AG04449 (cell line): ENCODE measurements around the gene NOL7.

Experiments used
- CTCF ChIA-PET: fragments of 350-600 bp; formaldehyde crosslinking; extraction: SDS; loops from one replicate; lab custom pipeline; 2021; ENCODE audit warnings: antibody characterized with exemption; lab: Yijun Ruan, JAX
- POLR2A ChIA-PET: fragments of 400-600, 350-600 bp; formaldehyde crosslinking; extraction: SDS; loops from one replicate; lab custom pipeline; 2020; ENCODE audit warnings: antibody characterized with exemption, inconsistent platforms; lab: Yijun Ruan, JAX
- DNase-seq: peaks from one replicate; pipeline ENCODE4 v3.0.0-alpha.2; 2010; ENCODE audit warnings: low read depth, low spot score
- H3K4me3 ChIP-seq: 2 replicates; pipeline ENCODE4 v1.5.1; 2011; ENCODE audit warnings: low read depth, mild to moderate bottlenecking, control low read depth, low read length
- TF ChIP-seq, protein P1 (sequence below): IDR thresholded peaks from one replicate; pipeline ENCODE4 v1.5.1; 2011; ENCODE audit warnings: mild to moderate bottlenecking, moderate library complexity, low read length, control low read depth, inconsistent platforms; ENCODE audit not compliant: insufficient read depth; ENCODE audit errors: missing control alignments

The NOL7 gene

DNA sequence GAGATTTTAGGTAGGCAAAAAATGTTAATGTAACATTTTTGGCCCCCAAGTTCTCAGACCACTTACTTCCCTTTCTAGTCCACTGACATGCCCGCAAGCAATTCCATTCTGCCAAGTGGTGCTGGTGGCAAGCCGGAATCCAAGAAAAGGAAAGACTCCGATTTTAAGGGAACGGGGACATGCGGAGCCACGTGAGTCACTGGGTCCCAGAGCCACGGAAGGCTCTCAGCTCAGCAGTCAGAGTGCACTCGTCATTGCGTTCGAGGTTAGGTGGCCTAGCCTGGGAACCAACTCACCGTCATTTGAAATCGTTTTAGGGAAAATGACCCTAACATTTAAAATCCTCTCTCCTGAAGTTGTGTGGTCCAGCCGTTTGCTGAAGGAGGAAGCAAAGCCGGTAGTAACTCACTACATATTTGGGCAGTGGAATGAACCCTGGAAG, 41.4 kb upstream of the NOL7 start:
- H3K4me3 ChIP-seq: peak overlapping the region; percentile 80
- DNase-seq: no peak
- TF ChIP-seq, protein P1, sequence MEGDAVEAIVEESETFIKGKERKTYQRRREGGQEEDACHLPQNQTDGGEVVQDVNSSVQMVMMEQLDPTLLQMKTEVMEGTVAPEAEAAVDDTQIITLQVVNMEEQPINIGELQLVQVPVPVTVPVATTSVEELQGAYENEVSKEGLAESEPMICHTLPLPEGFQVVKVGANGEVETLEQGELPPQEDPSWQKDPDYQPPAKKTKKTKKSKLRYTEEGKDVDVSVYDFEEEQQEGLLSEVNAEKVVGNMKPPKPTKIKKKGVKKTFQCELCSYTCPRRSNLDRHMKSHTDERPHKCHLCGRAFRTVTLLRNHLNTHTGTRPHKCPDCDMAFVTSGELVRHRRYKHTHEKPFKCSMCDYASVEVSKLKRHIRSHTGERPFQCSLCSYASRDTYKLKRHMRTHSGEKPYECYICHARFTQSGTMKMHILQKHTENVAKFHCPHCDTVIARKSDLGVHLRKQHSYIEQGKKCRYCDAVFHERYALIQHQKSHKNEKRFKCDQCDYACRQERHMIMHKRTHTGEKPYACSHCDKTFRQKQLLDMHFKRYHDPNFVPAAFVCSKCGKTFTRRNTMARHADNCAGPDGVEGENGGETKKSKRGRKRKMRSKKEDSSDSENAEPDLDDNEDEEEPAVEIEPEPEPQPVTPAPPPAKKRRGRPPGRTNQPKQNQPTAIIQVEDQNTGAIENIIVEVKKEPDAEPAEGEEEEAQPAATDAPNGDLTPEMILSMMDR: no peak
- CTCF ChIA-PET: interaction anchor here (0.8 to 5.2 kb wide), 12 partner anchors 13 to 493 kb away, joined by 3 to 65 read pairs (median 8); no protein-coding TSS in a partner anchor
- POLR2A ChIA-PET: interaction anchor here (0.6 to 1.6 kb wide), 4 partner anchors 11 to 271 kb away, joined by 3 to 7 read pairs (median 4); partner anchors contain the start of gene TBC1D7

DNA sequence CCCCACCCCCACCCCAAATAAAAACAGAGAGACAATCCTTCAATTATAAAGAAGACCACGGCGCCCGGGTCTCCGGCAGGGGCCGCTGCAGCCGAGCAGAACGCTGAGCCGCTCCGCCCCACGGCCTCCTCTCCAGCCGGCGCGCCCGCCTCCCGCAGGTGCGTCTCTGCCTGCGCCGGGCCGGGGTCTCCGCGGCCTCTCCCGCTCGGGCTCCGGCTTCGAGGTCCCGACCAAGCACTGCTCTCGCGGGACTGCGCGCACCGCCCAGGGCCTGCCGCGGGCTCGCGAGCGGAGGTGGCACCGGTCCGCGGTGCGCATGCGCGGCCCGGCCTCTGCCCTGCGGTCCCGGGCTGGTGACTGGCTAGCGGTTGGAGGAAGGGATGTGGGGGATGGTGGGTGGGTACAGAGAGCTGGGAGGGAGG, 41.0 kb upstream of the NOL7 start:
- ChIA-PET CTCF (interaction anchor here (0.7 to 5.2 kb wide), 32 partner anchors 8 to 493 kb away, joined by 3 to 65 read pairs (median 6); partner anchors contain the start of genes GFOD1, NOL7 and TBC1D7), POLR2A (interaction anchor here (0.7 to 1.7 kb wide), 9 partner anchors 34 to 272 kb away, joined by 3 to 9 read pairs (median 3); partner anchors contain the start of genes GFOD1, NOL7 and TBC1D7)
- TF ChIP-seq, protein P1: peak; percentile 43
- DNase-seq: no peak
- H3K4me3 ChIP-seq: peak overlapping the region; percentile 80

- DNase-seq: no peak
- peak within 1 kb of the TSS; percentile 80 for H3K4me3 ChIP-seq
- ChIA-PET CTCF (interaction anchor here (0.7 to 5.2 kb wide), 47 partner anchors 9 to 492 kb away, joined by 3 to 65 read pairs (median 5); partner anchors contain the start of genes GFOD1, NOL7 and TBC1D7), POLR2A (interaction anchor here (0.6 to 1.7 kb wide), 11 partner anchors 33 to 272 kb away, joined by 3 to 9 read pairs (median 3); partner anchors contain the start of genes GFOD1, NOL7 and TBC1D7)
- TF ChIP-seq, protein P1: no peak
These were observed 40.4 kb upstream of the NOL7 start, which contains the start of gene SIRT5 for GRCh38 chr6:13574571-13575376. Gene SIRT5, plus strand, starts transcription at chr6:13574601. Its CDS starts 9,510 bp downstream, at chr6:13584111.

- CTCF ChIA-PET: interaction anchor here (0.5 to 5.2 kb wide), 42 partner anchors 8 to 1892 kb away, joined by 3 to 65 read pairs (median 5); partner anchors contain the start of genes GFOD1, NOL7 and TBC1D7
- TF ChIP-seq, protein P1: peak; percentile 57
- POLR2A ChIA-PET: interaction anchor here (0.6 to 1.7 kb wide), 5 partner anchors 40 to 273 kb away, joined by 3 to 9 read pairs (median 3); partner anchors contain the start of gene NOL7
- H3K4me3 ChIP-seq: peak overlapping the region; percentile 80
- DNase-seq: no peak
These were observed 39.8 kb upstream of the NOL7 start for GRCh38 chr6:13575377-13575775.

DNA sequence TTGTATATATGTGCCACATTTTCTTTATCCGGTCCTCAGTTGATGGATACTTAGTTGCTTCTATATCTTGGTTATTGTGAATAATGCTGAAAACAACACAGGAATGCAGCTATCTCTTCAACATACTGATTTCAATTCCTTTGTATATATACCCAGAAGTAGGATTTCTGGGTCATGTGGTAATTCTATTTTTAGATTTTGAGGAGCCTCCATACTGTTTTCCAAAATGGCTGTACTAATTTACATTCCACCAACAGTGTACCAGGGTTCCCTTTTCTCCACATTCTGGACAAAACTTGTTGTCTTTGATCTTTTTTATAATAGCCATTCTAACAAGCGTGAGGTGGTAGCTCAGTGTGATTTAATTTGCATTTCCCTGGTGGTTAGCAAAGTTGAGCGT, 39.1 kb upstream of the NOL7 start:
- TF ChIP-seq, protein P1: no peak
- DNase-seq: no peak
- no peak overlapping the region for H3K4me3 ChIP-seq
- ChIA-PET POLR2A (no interaction called here), CTCF (interaction anchor here (0.7 to 5.2 kb wide), 20 partner anchors 7 to 244 kb away, joined by 3 to 65 read pairs (median 12); partner anchors contain the start of gene NOL7)
